Measurements from ENCODE around the gene NCCRP1. TPM values are rescaled to one million over a fixed set of nuclear protein-coding genes. Genes with fewer than 3 reads are reported as not detected.

Gene NCCRP1
- polyA plus RNA-seq, 1 donor from 2014 or later, result not detected

- H3K36me3 ChIP-seq (ENCODE audit: insufficient read depth, low read length), result no peaks in the 10 kb centered on the region
- no peak overlapping the region for H2AFZ ChIP-seq (ENCODE audit: low read depth, low read length)
- H3K9me3 ChIP-seq (ENCODE audit: low read length), result no peaks in the 10 kb centered on the region
- no peaks in the 10 kb centered on the region for H3K79me2 ChIP-seq (replicated peaks; ENCODE audit: insufficient read depth, low read length)
- no peaks in the 10 kb centered on the region for H3K9me2 ChIP-seq (ENCODE audit: insufficient read depth, low read length)
- H3K9ac ChIP-seq (ENCODE audit: low read length), result no peak overlapping the region
- H3K4me2 ChIP-seq (ENCODE audit: low read length), result no peak overlapping the region
- no peaks in the 10 kb centered on the region for H4K20me1 ChIP-seq (ENCODE audit: insufficient read depth)
- TF ChIP-seq SMC3 (conservative IDR thresholded peaks at IDR 0.05; ENCODE audit: poor library complexity), result no peak
- H3K27ac ChIP-seq (ENCODE audit: low read length), result no peak overlapping the region
- no peak overlapping the region for H3K4me3 ChIP-seq (ENCODE audit: low read length)
- H3F3A ChIP-seq (ENCODE audit: insufficient read depth, low read length, poor library complexity, severe bottlenecking), result no peaks in the 10 kb centered on the region
- H3K27me3 ChIP-seq (ENCODE audit: insufficient read depth, low read depth, low read length), result no peaks in the 10 kb centered on the region
These were observed 22.6 kb upstream of the NCCRP1 start for GRCh38 chr19:39174142-39174541.

- H3K27me3 ChIP-seq (ENCODE audit: insufficient read depth, low read depth, low read length), result no peaks in the 10 kb centered on the region
- H3K79me2 ChIP-seq (replicated peaks; ENCODE audit: insufficient read depth, low read length), result no peaks in the 10 kb centered on the region
- H3K4me3 ChIP-seq (ENCODE audit: low read length), result no peak overlapping the region
- H3K27ac ChIP-seq (ENCODE audit: low read length), result no peak overlapping the region
- no peak for TF ChIP-seq TAF1 (IDR thresholded peaks at IDR 0.05; ENCODE audit: low read depth)
- no peak for TF ChIP-seq REST (IDR thresholded peaks at IDR 0.05; ENCODE audit: borderline replicate concordance)
- no peak for TF ChIP-seq RAD21 (conservative IDR thresholded peaks at IDR 0.05)
- TF ChIP-seq MXI1 (conservative IDR thresholded peaks at IDR 0.05; ENCODE audit: poor library complexity, severe bottlenecking), result no peak
- no peak for TF ChIP-seq EZH2 (IDR thresholded peaks at IDR 0.05; ENCODE audit: borderline replicate concordance, insufficient read depth, low read length, poor library complexity, severe bottlenecking)
- no peak for TF ChIP-seq POLR2AphosphoS5 (IDR thresholded peaks at IDR 0.05)
- TF ChIP-seq EP300 (conservative IDR thresholded peaks at IDR 0.05; ENCODE audit: poor library complexity, severe bottlenecking), result no peak
- TF ChIP-seq CTCF (IDR thresholded peaks at IDR 0.05; ENCODE audit: poor library complexity, severe bottlenecking), result no peak
- no peak for TF ChIP-seq SMC3 (conservative IDR thresholded peaks at IDR 0.05; ENCODE audit: poor library complexity)
- no peaks in the 10 kb centered on the region for H3K9me2 ChIP-seq (ENCODE audit: insufficient read depth, low read length)
- H3K36me3 ChIP-seq (ENCODE audit: insufficient read depth, low read length), result no peaks in the 10 kb centered on the region
- H2AFZ ChIP-seq (ENCODE audit: low read depth, low read length), result no peak overlapping the region
- no peaks in the 10 kb centered on the region for H4K20me1 ChIP-seq (ENCODE audit: insufficient read depth)
- no peak overlapping the region for H3K9ac ChIP-seq (ENCODE audit: low read length)
- H3K4me2 ChIP-seq (ENCODE audit: low read length), result no peak overlapping the region
- no peaks in the 10 kb centered on the region for H3K9me3 ChIP-seq (ENCODE audit: low read length)
- H3F3A ChIP-seq (ENCODE audit: insufficient read depth, low read length, poor library complexity, severe bottlenecking), result no peaks in the 10 kb centered on the region
These were observed 21.9 kb upstream of the NCCRP1 start for GRCh38 chr19:39174558-39175544.
